C4-2B (cell line): ENCODE results near the gene ASXL2.

Source experiments
- ZFX ChIP-seq: fragments of 450-650 bp; IDR thresholded peaks from 2 replicates; pipeline ENCODE4 v1.6.1; 2017
- TF ChIP-seq, protein P1 (sequence below): fragments of 450-650 bp; conservative IDR thresholded peaks from 2 replicates; pipeline ENCODE4 v1.5.1; 2017; ENCODE audit warnings: mild to moderate bottlenecking

DNA sequence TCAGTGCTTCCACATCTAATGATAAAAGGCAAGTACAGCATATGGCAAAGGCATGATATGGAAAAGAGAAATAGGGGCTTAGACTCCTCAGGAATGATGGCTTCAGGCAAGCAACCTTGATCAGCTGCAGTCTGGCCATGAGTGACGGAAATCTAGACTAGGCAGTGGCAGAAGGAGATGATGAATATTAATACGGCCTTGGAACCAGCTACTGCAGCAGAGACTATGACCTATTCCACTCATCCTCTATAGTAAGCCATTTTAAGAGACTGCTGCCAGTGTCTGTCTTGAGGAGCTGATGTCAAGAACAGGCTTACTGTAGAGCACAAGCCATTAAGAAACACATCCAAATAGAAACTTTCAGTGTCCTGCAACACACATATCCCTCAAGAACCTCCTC, 23.7 kb downstream of the ASXL2 start:
- TF ChIP-seq, protein P1, sequence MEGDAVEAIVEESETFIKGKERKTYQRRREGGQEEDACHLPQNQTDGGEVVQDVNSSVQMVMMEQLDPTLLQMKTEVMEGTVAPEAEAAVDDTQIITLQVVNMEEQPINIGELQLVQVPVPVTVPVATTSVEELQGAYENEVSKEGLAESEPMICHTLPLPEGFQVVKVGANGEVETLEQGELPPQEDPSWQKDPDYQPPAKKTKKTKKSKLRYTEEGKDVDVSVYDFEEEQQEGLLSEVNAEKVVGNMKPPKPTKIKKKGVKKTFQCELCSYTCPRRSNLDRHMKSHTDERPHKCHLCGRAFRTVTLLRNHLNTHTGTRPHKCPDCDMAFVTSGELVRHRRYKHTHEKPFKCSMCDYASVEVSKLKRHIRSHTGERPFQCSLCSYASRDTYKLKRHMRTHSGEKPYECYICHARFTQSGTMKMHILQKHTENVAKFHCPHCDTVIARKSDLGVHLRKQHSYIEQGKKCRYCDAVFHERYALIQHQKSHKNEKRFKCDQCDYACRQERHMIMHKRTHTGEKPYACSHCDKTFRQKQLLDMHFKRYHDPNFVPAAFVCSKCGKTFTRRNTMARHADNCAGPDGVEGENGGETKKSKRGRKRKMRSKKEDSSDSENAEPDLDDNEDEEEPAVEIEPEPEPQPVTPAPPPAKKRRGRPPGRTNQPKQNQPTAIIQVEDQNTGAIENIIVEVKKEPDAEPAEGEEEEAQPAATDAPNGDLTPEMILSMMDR = no peak
- no peak for TF ChIP-seq ZFX
